GM12874 (cell line): ENCODE results near the gene TBC1D16.

Experiments used
- CTCF ChIP-seq: IDR thresholded peaks from 2 replicates; pipeline ENCODE4 v1.5.1; 2011; ENCODE audit warnings: low read depth, mild to moderate bottlenecking, control low read depth, low read length, moderate library complexity; ENCODE audit not compliant: insufficient read depth

Gene TBC1D16

GRCh38 chr17:79942011-79942405, 93.7 kb downstream of the TBC1D16 start:
- TF ChIP-seq CTCF: no peak

- TF ChIP-seq CTCF: no peak
Measured at GRCh38 chr17:79941088-79942010, 94.3 kb downstream of the TBC1D16 start.

GRCh38 chr17:79940459-79941087, 95.1 kb downstream of the TBC1D16 start:
- TF ChIP-seq CTCF: no peak

GRCh38 chr17:79939755-79940458, 95.8 kb downstream of the TBC1D16 start:
- no peak for TF ChIP-seq CTCF

GRCh38 chr17:79939094-79939435, 96.6 kb downstream of the TBC1D16 start:
- TF ChIP-seq CTCF: no peak

- TF ChIP-seq CTCF: no peak
Measured at GRCh38 chr17:79938336-79939093, 97.2 kb downstream of the TBC1D16 start.
